GM18873 (cell line): ENCODE measurements around the gene COBL.

ENCODE experiments used
- ATAC-seq: cut with Tn5 transposase; IDR thresholded peaks from one replicate; pipeline ENCODE4 v1.9.1; 2021; ENCODE audit warnings: mild to moderate bottlenecking, moderate library complexity, moderate number of reproducible peaks; ENCODE audit not compliant: unreplicated experiment, low FRiP score

Gene COBL

DNA sequence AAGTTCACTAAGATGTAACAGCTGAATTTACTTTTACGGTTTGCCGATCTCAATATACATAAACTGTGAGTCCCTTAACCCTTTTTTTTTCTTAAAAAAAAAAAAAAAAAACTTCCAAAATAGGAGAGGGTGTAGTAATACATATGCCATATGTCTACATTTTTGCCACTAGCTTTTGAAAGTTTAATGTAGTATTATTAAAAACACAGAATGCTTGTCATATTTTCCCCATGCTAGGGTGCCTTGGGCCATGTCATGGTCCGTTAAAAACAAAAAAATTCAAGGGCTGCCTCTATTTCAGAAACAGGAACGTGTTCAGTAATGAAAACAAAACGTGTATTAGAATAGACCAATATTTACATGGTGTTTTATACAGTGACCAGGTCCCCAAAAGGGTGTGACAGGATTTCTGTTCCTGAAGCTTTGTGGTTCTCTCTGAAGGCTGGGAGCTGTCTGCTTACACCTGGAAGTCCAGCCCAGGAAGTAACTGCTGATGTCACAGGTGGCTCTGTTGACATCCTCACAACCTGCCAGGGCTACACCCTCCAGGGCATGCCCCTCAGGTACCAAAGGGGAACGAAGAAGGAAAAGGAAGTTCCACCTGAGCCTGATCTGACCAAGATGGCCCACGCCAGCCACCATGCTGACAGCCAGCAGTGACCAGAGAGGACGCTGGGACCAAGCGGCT lies 79.0 kb downstream of the COBL start:
- no peak for ATAC-seq

DNA sequence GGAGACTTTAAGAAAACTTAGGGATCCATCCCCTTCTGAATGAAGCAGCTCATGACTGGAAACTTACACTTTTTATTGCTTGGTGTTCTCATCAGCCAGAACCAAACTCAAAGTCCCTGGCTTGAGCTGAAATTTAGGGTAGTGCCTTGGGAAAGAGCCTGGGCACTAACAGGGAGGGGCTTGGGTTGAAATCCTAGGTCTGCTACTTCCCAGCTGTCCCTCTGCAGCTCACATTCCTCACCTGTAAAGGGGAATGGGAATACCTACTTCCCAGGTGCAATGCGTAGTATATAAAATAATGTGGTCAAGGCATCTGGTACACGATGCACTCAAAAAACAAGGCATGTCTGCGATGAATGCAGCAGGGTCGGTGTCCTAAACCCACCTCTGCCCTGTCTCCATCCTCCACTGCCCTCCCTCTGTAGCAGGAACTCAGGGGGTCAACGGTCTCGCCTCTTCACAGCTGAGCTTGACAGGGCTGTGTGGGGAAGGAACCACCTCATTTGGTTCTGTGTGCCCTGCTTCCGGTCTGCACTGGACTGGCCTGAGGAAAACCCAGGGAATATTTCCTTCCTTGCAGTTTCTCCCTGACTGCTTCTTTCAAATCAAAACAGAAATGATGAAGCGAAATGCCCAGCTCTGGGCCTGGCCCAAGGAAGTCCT lies 80.0 kb downstream of the COBL start:
- ATAC-seq: no peak

DNA sequence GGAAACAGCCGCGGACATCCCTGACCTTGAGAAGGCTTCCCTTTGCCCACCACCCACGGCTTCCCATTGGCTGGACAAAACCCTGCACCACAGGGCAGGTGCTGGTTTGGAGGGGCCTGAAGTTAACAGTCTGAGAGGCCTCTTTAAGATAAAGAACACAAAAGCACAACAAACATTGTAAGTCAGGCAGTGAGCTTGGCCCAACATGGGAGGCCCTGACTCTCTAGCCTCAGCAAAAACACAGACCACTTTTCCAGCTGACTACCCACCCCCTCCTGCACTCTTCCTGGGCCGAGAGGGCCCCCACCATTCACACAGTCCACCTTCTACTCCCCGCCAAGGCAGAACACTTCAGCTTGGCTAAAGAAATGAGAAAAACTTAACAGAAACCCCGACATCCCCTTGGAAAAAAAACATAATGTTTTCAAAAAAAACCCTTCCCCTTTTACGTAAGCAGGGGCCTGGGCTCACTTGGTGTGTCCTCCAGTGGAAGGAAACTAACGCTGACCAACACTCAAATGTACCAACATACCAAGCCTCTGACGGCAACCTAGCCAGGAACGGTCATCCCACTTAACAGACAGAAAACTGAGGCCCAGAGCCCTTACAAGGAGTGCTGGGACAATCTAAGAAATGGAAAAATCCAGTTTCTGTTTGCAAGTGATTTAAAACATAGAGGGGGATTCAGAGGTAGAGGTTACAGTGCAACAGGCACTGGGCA lies 80.9 kb downstream of the COBL start:
- ATAC-seq: no peak

DNA sequence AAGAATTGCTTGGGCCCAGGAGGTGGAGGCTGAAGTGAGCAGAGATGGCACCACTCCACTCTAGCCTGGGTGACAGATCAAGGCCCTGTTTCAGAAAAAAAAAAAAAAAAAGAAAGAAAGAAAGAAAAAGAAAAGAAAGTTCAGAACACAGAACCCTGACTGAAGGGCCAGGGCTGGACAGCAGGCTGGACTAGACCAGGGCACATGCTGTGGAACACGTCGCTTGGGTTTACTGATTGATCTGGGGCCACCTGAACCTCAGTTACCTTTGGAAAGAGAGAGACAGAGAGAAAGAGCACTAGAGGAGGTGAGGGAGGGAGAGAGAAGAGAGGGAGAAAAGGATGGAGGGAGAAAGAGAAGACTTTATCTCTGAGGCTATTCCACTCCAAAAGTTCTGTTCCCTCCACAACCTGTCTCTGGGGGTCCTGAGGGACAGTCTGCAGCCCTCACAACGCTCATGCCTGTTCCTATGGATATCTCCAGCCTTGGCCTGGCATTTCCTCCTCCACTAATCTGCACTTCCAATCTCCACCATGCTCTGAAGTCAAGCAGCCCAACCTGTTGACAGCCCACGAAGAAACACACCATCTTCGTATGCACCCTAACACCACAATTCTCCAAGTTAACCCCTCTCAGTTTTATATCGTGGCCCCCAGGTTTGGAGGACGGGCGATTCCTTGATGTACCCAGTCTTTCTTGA lies 81.8 kb downstream of the COBL start:
- ATAC-seq: no peak

DNA sequence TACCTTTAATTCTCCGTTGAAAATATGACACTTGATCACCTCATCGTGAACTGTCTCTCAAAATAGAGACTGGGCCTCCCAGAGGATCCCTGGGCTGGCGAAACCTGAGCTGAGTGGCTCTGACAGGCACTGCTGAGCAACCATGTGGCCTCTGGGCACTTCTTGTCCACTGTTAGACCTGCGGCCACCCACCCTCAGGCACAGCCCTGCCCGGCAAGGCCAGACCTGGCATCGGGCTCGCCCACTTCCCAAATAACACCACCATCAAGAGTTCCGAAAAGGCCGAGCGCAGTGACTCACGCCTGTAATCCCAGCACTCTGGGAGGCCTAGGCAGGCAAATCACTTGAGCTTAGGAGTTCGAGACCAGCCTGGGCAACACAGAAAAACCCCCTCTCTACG lies 82.5 kb downstream of the COBL start:
- ATAC-seq: no peak

DNA sequence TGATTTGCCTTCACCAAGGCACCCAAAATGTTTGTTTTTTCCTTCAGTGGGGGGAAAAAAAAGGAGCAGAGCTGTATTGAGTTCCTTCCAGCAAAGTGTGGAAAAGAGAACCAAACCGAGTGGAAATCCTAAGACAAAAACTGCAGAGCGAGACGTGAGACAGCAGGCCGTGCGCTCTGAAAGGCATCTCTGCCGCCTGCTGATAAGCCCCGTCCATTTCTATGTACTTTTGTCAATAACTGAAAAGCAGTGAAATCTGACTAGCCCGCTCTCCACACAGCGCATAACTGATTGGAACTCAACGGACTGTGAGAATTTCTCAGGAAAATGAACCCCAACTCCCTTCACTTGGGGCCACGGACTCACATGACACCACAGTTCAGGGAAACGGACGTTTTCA lies 83.2 kb downstream of the COBL start:
- ATAC-seq: no peak

DNA sequence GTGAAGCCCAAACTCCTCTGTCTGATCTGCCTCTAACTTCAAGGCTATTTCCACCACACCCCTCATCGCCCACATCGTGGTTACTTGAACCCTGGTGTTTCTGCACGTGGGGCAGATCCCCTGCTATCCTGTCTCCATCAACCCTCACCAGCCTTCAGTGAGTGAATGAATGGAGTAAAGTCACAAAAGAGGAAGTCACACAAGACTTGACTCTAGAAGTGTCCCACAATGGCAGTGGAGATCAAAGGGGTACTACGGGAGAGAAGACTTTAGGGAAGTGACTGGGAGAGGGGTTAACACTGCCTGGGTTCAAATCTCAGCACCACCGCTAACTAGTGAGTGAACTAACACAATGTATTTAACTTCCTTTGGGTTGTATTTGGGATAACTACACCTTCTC lies 85.9 kb downstream of the COBL start:
- no peak for ATAC-seq

DNA sequence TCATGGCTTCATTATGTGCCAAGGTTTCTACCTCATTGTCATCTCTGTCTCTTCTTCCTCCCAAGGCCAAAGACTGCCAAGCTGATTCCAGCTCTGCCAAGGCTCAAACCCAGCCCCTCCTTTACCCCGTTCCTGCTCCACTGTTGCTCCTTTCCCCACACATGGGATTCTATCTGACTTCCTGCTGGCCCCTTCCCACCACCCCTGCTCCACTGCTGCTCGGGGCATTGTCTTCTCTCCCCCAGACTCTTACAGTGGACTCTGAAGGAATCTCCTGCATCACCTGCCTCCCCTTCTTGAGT lies 86.3 kb downstream of the COBL start:
- ATAC-seq: no peak

DNA sequence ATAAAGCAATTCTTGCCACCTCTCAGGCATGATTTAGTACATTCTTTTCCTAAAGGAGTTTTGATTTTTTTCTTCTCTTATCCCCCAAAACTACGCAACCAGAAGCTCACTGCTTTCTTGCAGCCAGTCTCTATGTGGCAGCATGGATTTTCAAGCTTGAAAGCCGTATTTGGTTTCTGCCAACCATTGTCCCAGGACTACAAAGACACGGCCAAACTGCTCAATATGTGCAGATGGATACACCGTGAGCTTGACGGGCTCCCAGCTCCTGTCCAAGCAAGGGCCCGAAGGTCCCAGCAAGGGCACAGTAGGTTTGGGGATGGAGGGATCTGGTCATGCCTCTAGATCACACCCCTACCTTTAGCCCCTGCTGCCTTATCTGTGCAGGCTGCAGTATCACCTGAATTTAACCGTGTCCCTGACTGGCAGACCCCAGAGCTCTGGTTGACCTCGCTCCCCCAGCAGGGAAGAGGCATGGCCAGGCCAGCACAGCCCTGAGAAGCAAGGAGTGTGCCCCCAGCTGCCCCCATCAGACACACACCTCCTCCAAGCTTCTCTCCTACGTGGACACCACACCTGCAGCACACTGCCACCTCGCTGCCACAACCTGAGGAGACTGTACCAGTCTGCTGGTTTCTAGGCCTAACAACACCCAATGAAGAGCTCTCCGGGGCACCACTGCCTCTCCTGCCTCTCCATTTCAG lies 86.8 kb downstream of the COBL start:
- ATAC-seq: no peak

DNA sequence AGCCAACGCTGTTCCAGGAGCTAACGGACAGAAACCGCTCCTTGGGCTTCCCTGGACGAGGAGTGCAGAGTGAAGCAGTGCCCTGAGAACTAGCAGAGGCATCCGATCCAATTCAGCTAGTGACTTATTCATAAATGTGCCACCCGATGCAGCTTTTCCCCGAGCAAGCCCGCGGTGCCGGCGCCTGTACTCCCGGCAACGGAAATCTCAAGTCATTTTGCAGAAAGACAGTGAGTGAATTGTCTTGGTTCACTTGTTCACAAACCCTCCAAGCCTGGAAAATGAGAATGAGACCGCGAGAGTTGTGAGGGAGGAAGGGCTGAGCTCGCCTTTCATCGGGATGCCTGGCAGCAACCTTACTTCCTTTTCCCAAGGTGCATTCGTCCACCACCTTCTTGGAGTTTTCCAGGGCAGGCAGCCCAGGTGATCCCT lies 87.5 kb downstream of the COBL start:
- no peak for ATAC-seq

DNA sequence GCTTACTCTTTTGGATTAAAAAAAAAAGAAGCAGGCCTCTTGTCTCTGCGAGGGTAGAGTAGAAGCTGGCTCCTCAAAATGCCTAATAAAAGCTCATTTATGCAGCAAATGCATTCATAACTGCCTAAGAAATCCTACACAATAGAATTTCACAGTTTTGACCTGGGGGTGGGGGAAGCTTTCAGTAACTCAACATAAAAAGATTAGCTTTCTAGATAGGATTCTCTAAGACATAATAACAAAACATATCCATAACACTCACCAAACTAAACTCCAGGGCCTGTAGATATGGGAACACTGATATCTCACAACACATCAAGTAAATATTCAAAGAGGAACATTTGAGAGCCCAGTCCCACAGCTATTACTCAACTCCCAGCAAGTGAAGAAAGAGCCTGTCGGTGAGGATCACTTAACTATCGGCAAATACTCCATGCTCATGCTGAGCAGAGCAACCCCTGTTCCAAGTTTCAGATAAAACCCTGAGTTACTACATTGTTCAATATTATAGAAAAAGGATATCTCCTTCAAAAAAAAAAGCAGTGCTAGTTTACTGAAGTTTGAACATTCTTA lies 88.1 kb downstream of the COBL start:
- ATAC-seq: no peak

DNA sequence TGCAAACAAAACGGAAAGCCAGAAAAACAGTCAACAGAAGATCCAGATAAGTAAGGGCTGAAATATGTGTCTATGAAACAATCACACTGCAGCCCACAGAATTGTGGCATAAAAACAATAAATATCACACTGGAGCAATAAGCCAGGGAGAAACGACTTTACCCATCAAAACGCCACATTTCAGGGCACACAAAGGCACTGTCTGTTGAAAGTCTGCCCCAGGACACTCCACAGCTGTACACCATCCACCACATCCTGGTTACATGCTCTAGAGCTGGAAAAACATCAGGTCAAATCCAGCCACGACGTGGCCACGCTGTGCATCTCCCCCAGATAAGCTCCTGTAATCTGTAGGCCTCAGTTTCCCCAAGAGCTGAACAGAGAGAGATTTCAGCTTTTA lies 88.7 kb downstream of the COBL start:
- no peak for ATAC-seq

DNA sequence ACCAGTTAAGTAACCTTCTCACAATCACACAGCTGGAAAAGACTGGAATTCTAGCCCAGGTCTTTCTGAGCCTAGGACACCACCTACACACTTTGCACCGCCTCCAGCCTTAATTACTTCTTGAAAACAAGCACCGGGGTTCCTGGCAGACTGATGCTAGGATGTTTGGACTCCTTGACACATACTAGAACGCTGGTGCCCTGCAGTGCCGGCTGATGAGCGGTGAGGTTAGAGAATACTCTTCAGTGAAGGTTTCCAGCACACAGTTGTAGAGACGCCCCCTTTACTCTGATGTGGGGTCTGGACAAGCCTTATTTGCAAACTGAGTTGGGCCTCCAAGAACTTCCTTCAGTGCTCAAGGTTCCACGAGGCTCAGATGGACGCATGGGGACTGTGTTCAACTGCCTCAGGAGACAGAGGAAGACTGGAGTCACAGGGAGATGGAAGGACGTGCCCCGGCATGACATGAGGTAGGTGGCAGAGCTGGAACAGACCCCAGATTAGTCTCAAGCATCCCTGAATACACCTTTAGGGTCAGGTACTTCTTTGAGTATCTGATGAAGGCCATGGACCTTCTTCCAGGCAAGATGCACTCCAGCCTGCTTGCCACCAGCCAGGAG lies 89.6 kb downstream of the COBL start:
- no peak for ATAC-seq

DNA sequence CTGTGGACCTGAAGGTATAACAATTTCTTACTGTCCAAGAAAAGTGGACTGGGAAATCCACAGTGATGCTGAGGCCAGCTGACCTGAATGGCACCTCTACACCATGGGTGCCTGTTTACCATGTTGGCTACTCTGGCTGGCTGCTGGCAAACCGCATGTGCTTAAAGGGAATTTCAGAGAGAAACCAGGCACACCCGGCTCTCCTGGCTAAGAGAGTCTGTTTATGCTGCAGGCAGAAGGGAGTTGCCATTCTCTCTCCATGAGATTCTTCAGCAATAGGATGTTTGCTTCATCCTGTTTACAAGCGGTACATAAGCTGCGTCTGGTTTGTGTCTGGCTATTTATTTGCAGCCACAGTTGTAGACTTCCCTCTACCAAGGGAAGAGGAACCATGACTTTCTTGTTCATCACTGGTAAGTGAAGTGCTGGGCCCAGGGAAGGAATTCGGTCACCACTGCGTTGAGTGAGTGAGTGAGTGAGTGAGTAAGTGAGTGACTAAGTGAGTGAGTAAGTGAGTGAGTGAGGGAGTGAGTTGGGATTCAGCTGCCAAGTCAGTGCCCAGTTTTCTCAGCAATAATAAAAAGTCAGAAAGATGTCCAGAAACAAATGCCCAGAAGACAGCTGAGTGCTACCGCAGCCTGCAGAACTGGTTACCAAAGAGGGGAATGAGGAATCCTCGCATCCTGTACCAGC lies 90.4 kb downstream of the COBL start:
- no peak for ATAC-seq

DNA sequence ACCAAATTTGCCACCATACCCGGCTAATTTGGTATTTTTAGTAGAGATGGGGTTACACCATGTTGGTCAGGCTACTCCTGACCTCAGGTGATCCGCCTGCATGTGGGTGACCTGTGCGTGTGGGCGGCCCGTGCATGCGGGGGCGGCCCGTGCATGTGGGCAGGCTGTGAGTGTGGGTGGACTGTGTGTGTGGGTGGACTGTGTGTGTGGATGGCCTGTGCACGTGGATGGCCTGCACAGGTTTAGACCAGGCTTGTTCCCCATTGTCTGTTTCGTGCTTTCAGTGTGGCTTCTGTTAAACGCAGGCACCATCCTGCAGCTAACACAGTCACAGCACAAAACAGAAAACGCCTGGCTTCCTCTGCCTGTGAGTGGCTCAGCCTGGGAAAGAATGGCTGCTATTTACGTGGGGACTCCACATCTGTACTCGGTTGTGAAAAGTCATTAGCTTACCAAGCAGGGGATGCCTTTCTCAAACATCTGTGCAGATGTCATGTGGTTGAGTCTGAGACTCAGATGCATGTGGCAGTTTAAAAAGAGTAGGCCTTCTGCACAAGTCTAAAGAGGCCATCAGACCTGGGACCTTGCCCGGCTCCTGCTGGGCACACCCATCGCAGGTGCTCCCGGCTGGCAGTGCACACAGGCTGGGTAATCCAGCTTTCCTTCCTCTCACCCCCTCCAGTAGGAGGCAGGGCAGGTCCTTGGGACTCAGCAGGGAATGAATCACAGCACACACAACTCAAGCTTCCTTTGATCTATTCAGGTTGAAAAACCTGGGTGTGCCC lies 91.6 kb downstream of the COBL start:
- no peak for ATAC-seq

DNA sequence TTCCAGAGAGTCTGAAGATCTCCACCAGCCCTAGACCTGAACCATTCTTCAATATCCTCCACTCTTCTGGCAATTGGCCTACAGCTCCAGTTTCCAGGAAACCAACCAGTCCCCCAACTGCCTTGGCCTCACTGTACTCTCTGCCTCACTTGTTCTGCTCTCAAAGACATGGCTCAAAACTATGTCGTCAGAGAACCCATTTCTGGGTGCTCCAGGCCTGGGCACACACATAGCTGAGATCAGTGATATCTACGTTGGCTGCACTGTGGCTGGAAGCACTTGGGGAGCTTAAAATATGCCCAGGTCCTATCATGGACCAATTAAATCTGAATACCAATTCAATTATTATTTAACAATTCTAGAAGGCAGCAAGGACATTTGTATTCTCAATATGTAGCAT lies 93.1 kb downstream of the COBL start:
- ATAC-seq: no peak

DNA sequence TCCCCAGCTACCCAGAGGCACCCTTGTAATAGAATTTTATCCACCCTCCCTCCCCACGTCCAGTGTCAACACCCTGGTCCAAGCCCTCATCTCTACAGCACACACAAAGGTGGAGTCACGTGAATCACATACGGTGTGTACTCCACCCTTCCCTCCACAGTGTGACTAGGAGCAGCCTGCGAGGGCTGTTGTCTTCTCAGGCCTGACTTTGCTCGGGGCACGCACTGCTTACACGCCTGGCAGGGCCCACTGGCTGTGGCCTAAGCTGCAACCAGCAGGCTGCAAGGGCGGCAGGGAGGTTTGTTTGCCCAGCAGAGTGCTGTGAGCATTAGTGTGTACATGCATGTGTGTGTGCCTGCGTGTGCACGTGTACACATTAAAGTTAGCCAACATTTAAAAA lies 93.7 kb downstream of the COBL start:
- ATAC-seq: no peak

DNA sequence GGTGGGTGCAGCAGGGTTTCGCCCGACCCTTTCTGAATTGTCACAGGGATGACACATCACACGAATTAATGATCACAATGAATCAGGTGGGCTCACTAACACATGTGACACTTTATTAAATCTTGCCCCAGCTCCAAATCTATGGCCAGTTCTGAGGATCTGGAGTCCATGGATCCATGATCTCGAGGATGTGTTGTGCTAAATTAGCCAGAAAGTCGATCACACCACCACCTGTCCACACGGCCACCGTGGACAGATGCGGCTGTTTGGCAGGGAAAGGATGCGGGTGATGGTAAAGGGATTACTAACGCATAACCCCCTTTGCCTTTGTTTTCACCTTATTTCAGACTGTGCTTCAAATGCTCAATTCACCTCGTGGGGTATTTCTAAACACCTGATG lies 96.4 kb downstream of the COBL start:
- no peak for ATAC-seq
